Fibroblast of villous mesenchyme (primary cell): ENCODE measurements around the gene NFIX. TPM values are rescaled to one million over a fixed set of nuclear protein-coding genes. Genes with fewer than 3 reads are reported as not detected.

Experiments used
- DNase-seq: peaks from one replicate; pipeline ENCODE4 v3.0.0-alpha.2; 2010; ENCODE audit warnings: low read depth
- H3K4me3 ChIP-seq: 2 replicates; pipeline ENCODE4 v1.5.1; 2011; ENCODE audit warnings: low read depth, mild to moderate bottlenecking, low read length
- total RNA-seq: library from RNA; depleted of rRNA; stranded (reverse); fragments of >200 nt; gene quantifications from 2 replicates; pipeline ENCODE4 v1.2.3, GENCODE V29; 2012
- TF ChIP-seq, protein P1 (sequence below): IDR thresholded peaks from 2 replicates; pipeline ENCODE4 v1.5.1; 2012; ENCODE audit warnings: low read depth, mild to moderate bottlenecking, low read length; ENCODE audit not compliant: insufficient read depth

Gene NFIX
- total RNA-seq, 1 donor = 30.2 TPM

DNA sequence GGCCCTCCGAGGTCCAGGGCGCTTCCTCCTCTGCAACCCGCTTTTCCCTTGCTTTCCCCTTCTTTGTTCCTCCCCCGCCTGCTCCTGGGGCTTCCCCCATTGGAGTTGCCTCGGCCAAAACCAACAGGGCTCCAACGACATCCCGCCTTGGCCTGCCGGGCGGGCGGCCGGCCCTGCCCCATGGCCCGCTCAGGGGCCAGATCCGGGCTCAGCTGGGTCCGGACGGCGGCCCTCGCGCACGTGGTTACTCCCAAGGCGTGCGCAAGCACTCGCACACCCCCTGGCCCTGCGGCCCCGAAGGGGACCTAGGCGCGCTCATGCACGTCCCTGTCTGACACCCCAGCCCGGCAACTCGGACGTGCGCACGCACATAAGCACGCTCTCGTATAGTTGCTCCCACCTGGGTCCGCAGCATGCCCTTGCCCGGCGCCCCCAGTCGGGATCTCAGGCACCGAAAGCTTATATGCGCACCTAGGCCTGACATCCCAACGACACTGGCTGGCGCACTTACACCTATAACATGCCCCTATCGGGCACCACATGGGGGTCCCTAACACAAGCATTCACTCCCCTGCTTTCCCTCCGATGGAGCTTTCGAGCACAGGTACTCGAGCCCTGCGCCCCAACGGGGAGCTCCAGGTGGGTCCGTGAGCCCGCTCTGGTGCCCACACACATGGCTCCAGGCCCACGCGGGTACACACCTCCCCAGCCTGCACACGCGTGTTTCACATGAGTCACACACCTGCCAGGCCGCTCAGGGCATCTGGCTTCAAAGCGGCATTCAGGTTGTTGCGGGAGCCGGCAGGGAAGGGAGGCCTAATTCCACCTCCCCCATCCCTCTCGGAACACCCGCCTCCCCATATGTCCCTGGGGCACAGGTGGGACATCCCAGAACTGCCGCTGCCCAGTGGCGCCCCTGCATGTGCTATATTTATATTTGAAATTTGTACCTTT lies 15.0 kb downstream of the NFIX start:
- H3K4me3 ChIP-seq = no peak overlapping the region
- TF ChIP-seq, protein P1, sequence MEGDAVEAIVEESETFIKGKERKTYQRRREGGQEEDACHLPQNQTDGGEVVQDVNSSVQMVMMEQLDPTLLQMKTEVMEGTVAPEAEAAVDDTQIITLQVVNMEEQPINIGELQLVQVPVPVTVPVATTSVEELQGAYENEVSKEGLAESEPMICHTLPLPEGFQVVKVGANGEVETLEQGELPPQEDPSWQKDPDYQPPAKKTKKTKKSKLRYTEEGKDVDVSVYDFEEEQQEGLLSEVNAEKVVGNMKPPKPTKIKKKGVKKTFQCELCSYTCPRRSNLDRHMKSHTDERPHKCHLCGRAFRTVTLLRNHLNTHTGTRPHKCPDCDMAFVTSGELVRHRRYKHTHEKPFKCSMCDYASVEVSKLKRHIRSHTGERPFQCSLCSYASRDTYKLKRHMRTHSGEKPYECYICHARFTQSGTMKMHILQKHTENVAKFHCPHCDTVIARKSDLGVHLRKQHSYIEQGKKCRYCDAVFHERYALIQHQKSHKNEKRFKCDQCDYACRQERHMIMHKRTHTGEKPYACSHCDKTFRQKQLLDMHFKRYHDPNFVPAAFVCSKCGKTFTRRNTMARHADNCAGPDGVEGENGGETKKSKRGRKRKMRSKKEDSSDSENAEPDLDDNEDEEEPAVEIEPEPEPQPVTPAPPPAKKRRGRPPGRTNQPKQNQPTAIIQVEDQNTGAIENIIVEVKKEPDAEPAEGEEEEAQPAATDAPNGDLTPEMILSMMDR = no peak
- DNase-seq = no peak

DNA sequence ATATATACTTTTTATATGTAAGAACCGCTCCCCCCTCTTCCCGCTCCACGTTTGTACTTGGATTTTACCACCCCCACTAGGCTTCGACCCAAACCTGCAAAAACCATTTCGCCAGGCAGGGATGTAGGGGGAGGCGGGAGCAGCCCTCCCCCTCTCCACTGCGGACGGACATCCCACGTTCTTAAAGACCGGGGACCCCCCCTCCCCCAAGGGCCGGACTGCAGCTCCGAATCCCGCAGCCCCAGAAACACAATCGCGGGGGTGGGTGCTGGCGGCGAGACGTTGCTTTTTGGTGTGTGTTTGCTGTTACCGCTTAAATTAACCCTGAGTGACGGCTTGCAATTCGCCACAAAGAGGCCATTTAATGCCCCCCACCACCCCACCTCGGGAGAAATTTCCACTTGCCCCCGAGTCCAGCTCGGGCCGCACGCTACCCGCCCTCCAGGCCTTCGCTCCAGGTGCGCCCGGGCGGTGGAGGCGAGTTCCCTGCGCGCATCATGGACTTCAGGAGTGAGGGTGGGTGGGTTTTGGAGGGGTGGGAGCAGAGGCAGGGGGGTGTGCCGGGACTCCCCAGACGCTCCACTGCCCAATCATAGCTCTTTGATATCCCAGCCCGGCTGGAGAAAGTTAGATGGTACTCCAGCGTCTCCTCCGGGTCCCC lies 15.8 kb downstream of the NFIX start:
- no peak overlapping the region for H3K4me3 ChIP-seq

DNA sequence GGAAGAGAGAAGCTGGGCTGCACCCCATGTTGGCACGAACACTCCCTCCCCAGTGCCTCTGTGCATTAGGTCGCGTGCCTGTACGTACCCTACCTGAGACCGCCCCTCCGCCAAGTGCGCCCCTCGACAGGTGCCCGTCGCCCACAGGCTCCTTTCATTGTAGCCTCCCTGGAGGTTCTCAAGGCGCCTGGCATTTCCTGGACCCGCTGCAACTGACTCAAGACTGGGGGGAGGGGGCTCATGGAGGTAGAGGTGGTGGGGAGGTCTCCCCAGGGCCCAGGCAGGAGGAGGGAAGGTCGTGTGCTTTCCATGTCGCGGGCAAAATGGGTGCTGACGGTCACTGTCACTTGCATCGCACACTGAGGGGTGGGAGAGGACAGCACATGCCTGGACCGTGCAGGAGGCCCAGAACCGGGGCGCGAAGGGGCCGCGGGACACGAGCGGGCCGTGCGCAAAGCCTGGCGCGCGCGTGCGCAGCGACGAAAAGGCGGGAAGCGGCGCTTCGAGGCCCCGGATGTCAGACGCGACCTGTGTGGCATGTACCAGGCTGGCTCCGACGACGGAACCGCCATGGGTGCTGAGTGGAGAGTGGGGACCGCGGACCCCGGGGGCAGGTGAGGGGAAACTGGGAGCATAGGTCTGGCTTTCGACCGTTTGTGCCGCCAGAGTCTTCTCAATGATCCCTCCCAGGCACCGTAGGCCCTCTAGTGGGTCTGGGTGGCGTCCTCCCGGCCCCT lies 16.5 kb downstream of the NFIX start:
- TF ChIP-seq, protein P1 = no peak
- DNase-seq = no peak
- H3K4me3 ChIP-seq = no peak overlapping the region

More for the DNA sequence above, 15.8 kb downstream of the NFIX start:
- DNase-seq = no peak
- TF ChIP-seq, protein P1 = no peak

DNA sequence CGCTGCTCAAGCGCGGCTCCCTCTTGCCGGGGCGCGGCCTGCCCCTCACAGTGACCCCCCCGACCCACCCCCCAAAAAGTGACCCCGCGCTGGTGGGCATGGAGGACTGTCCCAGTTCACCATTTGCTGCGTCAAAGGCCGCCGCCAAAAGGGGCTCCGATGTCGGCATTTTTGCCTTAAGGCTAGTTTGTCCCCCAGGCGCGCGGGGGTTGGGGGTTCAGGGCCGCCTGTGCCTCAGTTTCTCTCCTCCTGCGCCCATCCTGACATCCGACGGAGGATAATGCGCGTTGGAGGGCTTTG lies 17.1 kb downstream of the NFIX start:
- TF ChIP-seq, protein P1 = no peak
- peak overlapping the region; percentile 53 for H3K4me3 ChIP-seq
- DNase-seq = no peak

DNA sequence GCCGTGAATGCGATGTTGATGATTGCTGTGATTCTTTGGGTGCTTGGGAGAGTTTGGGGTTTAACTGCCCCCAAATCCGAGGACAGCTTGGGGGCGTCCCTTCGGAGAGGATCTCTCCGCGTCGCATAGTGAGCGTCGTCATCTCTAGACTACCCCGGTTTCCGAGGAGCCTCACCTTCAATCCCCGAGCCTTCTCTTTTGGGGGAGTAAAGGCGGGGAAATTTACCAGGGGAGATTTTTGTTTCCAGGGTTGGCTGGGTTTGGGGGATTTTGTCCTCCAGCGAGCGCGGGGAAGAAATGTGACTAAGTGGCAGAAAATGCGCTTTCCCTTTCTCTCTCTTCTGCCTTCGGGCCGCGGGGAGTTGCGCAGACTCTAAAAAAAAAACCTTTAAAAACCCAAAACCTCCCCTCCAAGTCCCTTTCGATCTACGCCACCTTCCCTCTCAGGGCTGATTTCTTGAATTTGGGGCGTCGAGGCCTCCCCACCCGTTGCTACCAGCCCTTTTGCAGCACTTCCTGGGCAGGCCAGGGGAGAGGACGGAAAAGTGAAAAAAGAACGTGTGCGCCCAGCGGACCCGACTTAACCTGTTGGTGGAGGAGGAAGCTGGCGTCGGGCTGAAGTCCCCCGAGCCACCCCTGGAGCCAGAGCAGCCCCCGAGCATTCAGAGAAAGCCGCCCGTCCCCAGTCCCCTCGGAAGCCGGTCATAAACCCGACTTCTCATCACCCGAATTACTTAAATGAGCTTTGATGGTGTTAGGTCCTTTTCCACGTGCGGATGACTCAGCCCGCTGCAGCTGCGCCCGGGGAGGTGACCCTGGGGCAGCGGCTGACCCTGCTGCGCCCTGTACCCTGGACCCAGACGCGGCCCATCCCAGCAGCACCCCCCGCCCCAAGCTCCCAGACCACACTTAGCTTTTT lies 17.7 kb downstream of the NFIX start:
- peak; percentile 92 for DNase-seq
- TF ChIP-seq, protein P1 = no peak
- H3K4me3 ChIP-seq = peak overlapping the region; percentile 53

DNA sequence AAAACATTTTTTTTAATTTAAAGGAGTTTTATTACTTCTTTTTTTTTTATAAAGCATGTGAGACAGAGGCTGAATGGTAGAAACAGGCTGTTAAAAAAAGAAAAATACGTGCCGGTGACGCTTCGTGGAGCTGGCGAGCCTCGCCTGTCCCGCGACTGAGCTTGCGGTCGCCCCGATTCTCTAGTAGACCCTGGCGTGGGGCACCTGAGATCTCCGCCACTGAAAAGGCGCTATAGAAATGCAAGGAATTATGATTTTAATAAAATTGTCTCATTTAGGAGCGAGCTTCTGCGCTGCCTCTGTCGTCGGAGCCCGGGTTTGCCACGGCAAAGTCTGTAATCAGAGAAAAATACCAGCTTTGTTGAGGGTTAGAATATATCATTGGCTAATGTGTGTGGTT lies 18.4 kb downstream of the NFIX start:
- no peak for DNase-seq
- TF ChIP-seq, protein P1 = no peak
- H3K4me3 ChIP-seq = peak overlapping the region; percentile 53
